HG03521 (cell line): ENCODE data around the gene SMARCAD1.

Experiments used
- ATAC-seq: cut with Tn5 transposase; IDR thresholded peaks from one replicate; pipeline ENCODE4 v1.9.1; 2021; ENCODE audit warnings: mild to moderate bottlenecking, moderate library complexity; ENCODE audit not compliant: unreplicated experiment

SMARCAD1 gene

GRCh38 chr4:94226763-94227162 lies 19.1 kb downstream of the SMARCAD1 start:
- no peak for ATAC-seq

- ATAC-seq, result no peak
Measured at GRCh38 chr4:94228493-94229216, 21.0 kb downstream of the SMARCAD1 start.

DNA sequence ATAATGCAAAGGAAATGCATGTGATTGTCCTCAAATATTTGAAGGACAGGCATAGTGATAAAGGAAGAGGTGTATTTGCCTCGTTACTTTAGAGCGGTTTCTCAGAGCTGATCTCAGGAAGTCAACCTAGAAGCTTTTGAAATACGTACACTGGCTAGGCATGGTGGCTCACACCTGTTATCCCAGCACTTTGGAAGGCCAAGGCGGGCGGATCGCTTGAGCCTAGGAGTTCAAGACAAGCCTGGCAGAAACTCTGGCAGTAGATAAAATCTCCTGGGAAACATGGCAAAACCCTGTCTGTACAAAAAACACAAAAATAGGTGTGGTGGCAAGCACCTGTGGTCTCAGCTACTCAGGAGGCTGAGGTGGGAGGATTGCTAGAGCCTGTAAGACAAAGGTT lies 24.9 kb downstream of the SMARCAD1 start:
- ATAC-seq, result no peak

GRCh38 chr4:94235825-94236224 lies 28.2 kb downstream of the SMARCAD1 start:
- ATAC-seq, result no peak

DNA sequence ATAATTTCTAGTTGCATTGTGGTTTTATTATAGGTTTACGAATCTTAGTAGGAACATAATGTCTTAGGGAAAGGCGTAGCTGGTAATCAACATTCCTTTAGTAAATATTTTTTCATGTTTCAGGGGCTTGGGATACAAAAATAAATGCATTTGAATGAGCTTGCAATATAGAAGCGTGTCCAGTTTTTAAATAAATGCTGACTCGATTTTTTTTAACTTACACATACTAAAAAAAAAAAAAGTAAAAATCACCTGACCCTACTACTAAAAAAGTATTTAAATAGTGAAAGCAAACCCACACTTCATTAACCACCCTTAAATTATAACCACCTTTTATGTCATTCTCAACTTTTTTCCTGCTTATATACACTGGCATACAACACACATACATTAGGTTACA lies 29.6 kb downstream of the SMARCAD1 start:
- ATAC-seq, result no peak

DNA sequence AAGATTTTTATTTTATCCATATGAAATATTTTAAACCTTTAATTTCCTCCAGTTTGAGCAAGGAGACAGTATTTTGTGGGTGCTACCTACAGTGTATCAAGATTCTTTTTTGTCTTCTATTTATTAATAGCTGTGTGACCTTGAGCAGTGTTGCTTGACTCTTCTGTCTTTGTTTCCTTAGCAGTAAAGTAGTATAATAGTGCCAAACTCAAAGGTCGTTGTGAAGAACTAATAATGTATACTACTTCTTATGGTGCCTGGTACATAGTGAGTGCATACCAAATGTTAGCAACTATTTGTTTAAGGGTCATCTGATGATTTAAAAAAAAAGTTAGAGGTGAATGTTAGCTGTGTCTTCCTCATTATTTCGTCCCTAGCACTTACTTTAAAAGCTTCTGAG lies 30.5 kb downstream of the SMARCAD1 start:
- no peak for ATAC-seq

- ATAC-seq, result no peak
Measured at GRCh38 chr4:94240384-94240783, 32.7 kb downstream of the SMARCAD1 start.

GRCh38 chr4:94244087-94244828 lies 36.6 kb downstream of the SMARCAD1 start:
- no peak for ATAC-seq

DNA sequence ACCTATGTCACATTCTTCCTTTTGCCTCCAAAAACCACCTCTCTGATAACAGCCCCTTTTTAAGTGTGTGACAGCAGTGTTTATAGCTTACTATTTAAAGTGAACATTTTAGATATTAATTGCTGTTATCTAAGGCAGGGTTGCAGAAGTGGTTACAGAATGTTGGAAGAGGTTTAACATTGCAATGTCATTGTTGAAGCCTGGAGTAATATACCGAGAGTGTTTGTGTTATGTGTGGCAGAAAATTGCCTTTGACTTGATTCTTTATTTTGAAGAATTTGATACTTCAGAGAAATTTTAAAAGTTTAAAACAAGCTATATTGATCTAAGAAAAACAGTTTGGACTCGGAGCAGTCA lies 37.1 kb downstream of the SMARCAD1 start:
- ATAC-seq, result no peak

GRCh38 chr4:94251094-94251493 lies 43.4 kb downstream of the SMARCAD1 start:
- no peak for ATAC-seq

- ATAC-seq, result no peak
Measured at GRCh38 chr4:94253036-94253435, 45.4 kb downstream of the SMARCAD1 start.

GRCh38 chr4:94256144-94256783 lies 48.6 kb downstream of the SMARCAD1 start:
- no peak for ATAC-seq

DNA sequence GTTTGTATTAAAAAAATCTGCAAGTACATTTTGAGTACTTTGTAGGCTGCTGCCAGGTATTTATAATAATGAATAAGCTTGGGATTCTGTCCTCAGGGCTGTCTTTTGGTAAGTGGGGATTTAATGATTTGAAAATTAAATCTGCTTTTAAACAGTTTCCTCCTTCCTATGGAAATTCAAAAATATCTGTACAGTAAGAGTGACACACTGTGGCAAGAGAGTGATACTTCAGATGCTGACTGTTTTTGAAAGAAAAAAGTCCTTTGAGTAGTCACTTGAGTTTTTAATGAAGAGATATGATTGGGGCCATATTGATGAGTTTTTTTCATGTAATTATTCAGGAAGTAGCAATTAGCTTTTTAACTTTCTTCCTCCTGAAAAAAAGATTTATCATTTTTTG lies 49.2 kb downstream of the SMARCAD1 start:
- ATAC-seq, result no peak

- ATAC-seq, result no peak
Measured at GRCh38 chr4:94262163-94263016, 54.7 kb downstream of the SMARCAD1 start.

DNA sequence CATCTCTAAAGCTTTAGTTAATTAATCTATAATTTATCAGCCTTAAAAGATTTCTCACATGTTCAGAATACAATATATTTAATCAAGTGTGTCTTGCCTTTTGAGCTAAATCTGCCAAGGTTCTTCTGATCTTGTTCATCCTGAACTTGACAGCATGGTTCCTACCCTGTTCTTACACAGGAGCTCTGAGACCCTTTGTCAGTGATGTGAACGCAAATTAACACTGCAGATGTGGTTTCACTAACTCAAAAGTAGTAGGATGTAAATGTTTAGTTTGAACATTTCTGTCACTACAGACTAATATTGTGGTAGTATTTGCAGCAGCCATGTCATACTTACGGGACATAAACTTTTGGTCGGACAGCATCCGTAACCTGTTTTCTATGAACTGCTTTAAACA lies 59.4 kb downstream of the SMARCAD1 start:
- no peak for ATAC-seq

DNA sequence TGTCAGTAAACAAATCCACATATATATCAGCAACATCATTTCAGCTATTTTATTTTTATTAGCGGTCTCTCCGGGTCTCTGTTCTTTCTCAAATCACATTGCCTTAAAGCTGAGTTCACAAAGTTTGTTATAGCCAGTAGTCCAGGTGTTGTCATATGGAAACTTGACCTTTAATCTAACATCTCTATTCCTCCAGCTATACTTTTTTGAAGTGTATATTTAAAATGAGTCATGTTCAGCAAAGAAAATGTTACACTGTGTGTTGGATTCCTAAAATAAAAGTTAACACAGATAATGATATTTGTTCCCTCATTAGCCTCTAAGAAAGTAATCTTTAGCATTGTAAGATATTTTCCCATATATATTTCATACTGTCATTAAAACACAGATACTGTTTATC lies 63.6 kb downstream of the SMARCAD1 start:
- no peak for ATAC-seq

GRCh38 chr4:94274912-94275311 lies 67.2 kb downstream of the SMARCAD1 start:
- no peak for ATAC-seq

DNA sequence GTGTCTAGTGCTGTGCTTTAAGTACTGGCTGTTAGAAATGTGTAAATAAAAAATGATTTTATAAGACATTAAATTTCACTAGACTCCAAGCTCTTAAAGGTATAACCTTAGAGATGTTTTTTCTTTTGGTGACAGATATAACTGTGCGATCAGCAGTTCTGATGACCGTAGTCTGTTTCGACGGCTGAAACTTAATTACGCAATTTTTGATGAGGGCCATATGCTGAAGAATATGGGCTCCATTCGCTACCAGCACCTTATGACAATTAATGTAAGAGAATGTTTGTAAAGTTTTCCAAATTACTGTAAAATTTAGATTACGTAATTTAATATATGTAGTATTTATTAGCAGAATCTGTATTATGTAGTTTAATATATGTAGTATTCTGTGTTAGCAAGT lies 68.5 kb downstream of the SMARCAD1 start:
- no peak for ATAC-seq

DNA sequence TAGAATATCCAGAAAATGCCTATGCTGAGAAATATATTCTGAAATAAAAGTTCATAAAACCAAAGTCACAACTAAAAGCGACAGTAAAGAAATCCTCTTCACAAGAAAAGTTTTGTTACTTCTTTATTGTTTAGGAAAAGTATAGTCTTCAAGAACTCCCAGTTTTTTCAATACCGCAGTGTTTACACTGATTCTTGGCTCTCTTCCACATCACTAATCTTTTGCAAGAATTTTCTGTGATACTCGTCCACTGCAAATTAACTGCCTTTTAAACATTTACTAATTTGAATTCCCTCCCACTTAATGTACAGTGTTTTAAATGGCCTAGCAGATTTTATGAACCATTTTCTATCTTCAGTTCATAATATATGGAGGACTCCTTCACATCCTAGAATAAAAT lies 69.9 kb downstream of the SMARCAD1 start:
- no peak for ATAC-seq

DNA sequence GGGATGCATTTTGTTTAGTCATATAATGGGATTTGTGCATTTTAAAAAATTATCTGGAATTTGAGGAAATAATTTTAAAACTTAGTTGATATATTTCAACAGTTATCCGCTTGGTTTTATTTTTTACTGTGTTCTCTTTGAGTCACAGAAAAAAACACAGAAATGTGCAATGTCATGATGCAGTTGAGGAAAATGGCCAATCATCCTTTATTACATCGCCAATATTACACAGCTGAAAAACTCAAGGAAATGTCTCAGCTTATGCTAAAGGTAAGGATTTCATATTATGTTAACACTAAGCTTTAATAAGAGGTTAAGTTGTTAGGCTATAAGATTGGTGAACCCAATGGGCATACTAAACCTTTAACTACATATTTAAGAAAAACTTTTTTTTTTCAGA lies 71.1 kb downstream of the SMARCAD1 start:
- ATAC-seq, result no peak

GRCh38 chr4:94284889-94285288 lies 77.2 kb downstream of the SMARCAD1 start:
- no peak for ATAC-seq
